Stimulated activated CD8-positive, alpha-beta memory T cell treated with anti-CD3 and anti-CD28 coated beads, Interleukin-15, amount 100 ng/mL, for 48 hours (primary cell): Measurements from ENCODE around the gene MTMR4.
"Not testable (repeated sequence)": the region's sequence is repeated elsewhere in the genome, so short reads cannot be mapped to it uniquely, and the experiment has no call there.

Experiments
- DNase-seq, 2 donors: peaks; one replicate each; pipeline ENCODE4 v3.0.0-alpha.2; 2020; ENCODE audit warnings: low read depth in 2 of 2

MTMR4 gene

GRCh38 chr17:58513965-58514769 is at the start of gene MTMR4:
Gene MTMR4, minus strand, starts transcription at chr17:58514638. Its CDS starts 231 bp downstream, at chr17:58514407.
- DNase-seq, result peak; percentile 71 to 73

GRCh38 chr17:58560511-58560910 is 46.1 kb upstream of the MTMR4 start:
- DNase-seq, result no peak

- no peak for DNase-seq
Measured at GRCh38 chr17:58557981-58558380, 43.5 kb upstream of the MTMR4 start.

- no peak for DNase-seq
Measured at GRCh38 chr17:58556833-58557250, 42.4 kb upstream of the MTMR4 start.

- DNase-seq, result not testable (repeated sequence)
Measured at GRCh38 chr17:58555109-58555508, 40.7 kb upstream of the MTMR4 start.

GRCh38 chr17:58541249-58541648 is 26.8 kb upstream of the MTMR4 start:
- no peak for DNase-seq

GRCh38 chr17:58539698-58540097 is 25.3 kb upstream of the MTMR4 start:
- DNase-seq, result no peak

GRCh38 chr17:58538811-58539409 is 24.5 kb upstream of the MTMR4 start:
- DNase-seq, result no peak

- no peak for DNase-seq
Measured at GRCh38 chr17:58537266-58537665, 22.8 kb upstream of the MTMR4 start.

- no peak for DNase-seq
Measured at GRCh38 chr17:58536542-58536941, 22.1 kb upstream of the MTMR4 start.

- DNase-seq, result no peak
Measured at GRCh38 chr17:58535431-58535830, 21.0 kb upstream of the MTMR4 start.

GRCh38 chr17:58534901-58535421 is 20.5 kb upstream of the MTMR4 start:
- DNase-seq, result no peak

GRCh38 chr17:58534331-58534730 is 19.9 kb upstream of the MTMR4 start:
- no peak for DNase-seq

GRCh38 chr17:58533616-58534188 is 19.3 kb upstream of the MTMR4 start:
- no peak for DNase-seq

GRCh38 chr17:58532555-58532951 is 18.1 kb upstream of the MTMR4 start:
- DNase-seq, result no peak

GRCh38 chr17:58531661-58532554 is 17.5 kb upstream of the MTMR4 start:
- DNase-seq, result peak; percentile 33 to 47

GRCh38 chr17:58531122-58531521 is 16.7 kb upstream of the MTMR4 start:
- no peak for DNase-seq

- no peak for DNase-seq
Measured at GRCh38 chr17:58530655-58531054, 16.2 kb upstream of the MTMR4 start.

- no peak for DNase-seq
Measured at GRCh38 chr17:58529275-58529674, 14.8 kb upstream of the MTMR4 start.

- DNase-seq, result no peak
Measured at GRCh38 chr17:58528443-58528842, 14.0 kb upstream of the MTMR4 start.

- no peak for DNase-seq
Measured at GRCh38 chr17:58527949-58528348, 13.5 kb upstream of the MTMR4 start.

GRCh38 chr17:58527306-58527705 is 12.9 kb upstream of the MTMR4 start:
- DNase-seq, result no peak
